HAP-1 (cell line): Measurements from ENCODE around the gene ZNF628.

Experiments
- DNase-seq, 2 experiments: peaks; one replicate each; pipeline ENCODE4 v3.0.0-alpha.2; 2016 to 2020; ENCODE audit warnings: low spot score in 2 of 2
- H3K27me3 ChIP-seq: fragments of 250-450 bp; sonication (Bioruptor Pico); 2 replicates; pipeline ENCODE4 v1.5.1; 2020; ENCODE audit warnings: low read depth, mild to moderate bottlenecking, moderate library complexity
- H3K36me3 ChIP-seq: fragments of 250-450 bp; sonication (Bioruptor Pico); replicated peaks from 2 replicates; pipeline ENCODE4 v1.5.1; 2020; ENCODE audit warnings: mild to moderate bottlenecking
- H3K4me1 ChIP-seq: fragments of 250-450 bp; sonication (Bioruptor Pico); 2 replicates; pipeline ENCODE4 v1.5.1; 2020; ENCODE audit warnings: mild to moderate bottlenecking
- H3K4me3 ChIP-seq: fragments of 250-450 bp; sonication (Bioruptor Pico); 2 replicates; pipeline ENCODE4 v1.5.1; 2020; ENCODE audit warnings: mild to moderate bottlenecking, moderate library complexity
- H3K9me3 ChIP-seq: fragments of 250-450 bp; sonication (Bioruptor Pico); 2 replicates; pipeline ENCODE4 v1.5.1; 2020; ENCODE audit warnings: mild to moderate bottlenecking, moderate library complexity
- in situ Hi-C: fragments of 300-500 bp; cut with MboI; formaldehyde crosslinking; loops from 3 replicates; pipeline ENCODE4 v1.14.3; 2020; ENCODE audit warnings: low sequenced_read_pairs, inconsistent platforms, mixed read lengths

Gene ZNF628

GRCh38 chr19:55465460-55466240 lies 10.8 kb upstream of the ZNF628 start:
- no peak for DNase-seq
- Histone ChIP-seq H3K36me3 (no peaks in the 10 kb centered on the region), H3K4me3 (no peak overlapping the region), H3K9me3 (no peaks in the 10 kb centered on the region), H3K4me1 (peaks cover 5% of the 10 kb centered on the region), H3K27me3 (no peaks in the 10 kb centered on the region)
- in situ Hi-C loops = no loop called here

GRCh38 chr19:55466241-55466614 lies 10.2 kb upstream of the ZNF628 start:
- Histone ChIP-seq H3K27me3 (no peaks in the 10 kb centered on the region), H3K4me1 (peaks cover 4% of the 10 kb centered on the region), H3K9me3 (no peaks in the 10 kb centered on the region), H3K4me3 (no peak overlapping the region), H3K36me3 (no peaks in the 10 kb centered on the region)
- DNase-seq = no peak
- in situ Hi-C loops = no loop called here

GRCh38 chr19:55467236-55468053 lies 9.0 kb upstream of the ZNF628 start:
- H3K9me3 ChIP-seq = no peaks in the 10 kb centered on the region
- H3K4me1 ChIP-seq = no peaks in the 10 kb centered on the region
- no peak overlapping the region for H3K4me3 ChIP-seq
- DNase-seq = peak in 1 of 2 experiments; percentile 77
- no peaks in the 10 kb centered on the region for H3K27me3 ChIP-seq
- in situ Hi-C loops = no loop called here
- no peaks in the 10 kb centered on the region for H3K36me3 ChIP-seq

- no peak overlapping the region for H3K4me3 ChIP-seq
- DNase-seq = no peak
- no peaks in the 10 kb centered on the region for H3K9me3 ChIP-seq
- in situ Hi-C loops = no loop called here
- H3K4me1 ChIP-seq = no peaks in the 10 kb centered on the region
- H3K36me3 ChIP-seq = no peaks in the 10 kb centered on the region
- no peaks in the 10 kb centered on the region for H3K27me3 ChIP-seq
Observed at GRCh38 chr19:55468054-55468393, 8.4 kb upstream of the ZNF628 start.

- H3K4me3 ChIP-seq = no peak overlapping the region
- H3K36me3 ChIP-seq = no peaks in the 10 kb centered on the region
- H3K9me3 ChIP-seq = no peaks in the 10 kb centered on the region
- H3K27me3 ChIP-seq = no peaks in the 10 kb centered on the region
- H3K4me1 ChIP-seq = peaks cover 8% of the 10 kb centered on the region
- DNase-seq = no peak
- in situ Hi-C loops = no loop called here
Observed at GRCh38 chr19:55471266-55471665, 5.2 kb upstream of the ZNF628 start.

GRCh38 chr19:55472463-55472862 lies 4.0 kb upstream of the ZNF628 start:
- Histone ChIP-seq H3K9me3 (no peaks in the 10 kb centered on the region), H3K27me3 (no peaks in the 10 kb centered on the region), H3K4me3 (no peak overlapping the region), H3K36me3 (no peaks in the 10 kb centered on the region), H3K4me1 (peaks cover 8% of the 10 kb centered on the region)
- in situ Hi-C loops = no loop called here
- DNase-seq = no peak

- DNase-seq = no peak
- in situ Hi-C loops = no loop called here
- Histone ChIP-seq H3K27me3 (no peaks in the 10 kb centered on the region), H3K9me3 (no peaks in the 10 kb centered on the region), H3K4me3 (no peak overlapping the region), H3K36me3 (no peaks in the 10 kb centered on the region), H3K4me1 (peaks cover 8% of the 10 kb centered on the region)
Observed at GRCh38 chr19:55473225-55474012, 3.0 kb upstream of the ZNF628 start.

- H3K27me3 ChIP-seq = no peaks in the 10 kb centered on the region
- no peaks in the 10 kb centered on the region for H3K9me3 ChIP-seq
- peaks cover 8% of the 10 kb centered on the region for H3K4me1 ChIP-seq
- no peak for DNase-seq
- H3K4me3 ChIP-seq = no peak overlapping the region
- in situ Hi-C loops = no loop called here
- H3K36me3 ChIP-seq = no peaks in the 10 kb centered on the region
Observed at GRCh38 chr19:55474269-55475265, 1.9 kb upstream of the ZNF628 start.

GRCh38 chr19:55477905-55478304 lies 1.5 kb downstream of the ZNF628 start:
- peaks cover 8% of the 10 kb centered on the region for H3K4me1 ChIP-seq
- DNase-seq = no peak
- in situ Hi-C loops = no loop called here
- 0 out of 2 replicates have a peak, but pooled peaks cover 3% of the 10 kb centered on the region for H3K36me3 ChIP-seq
- no peaks in the 10 kb centered on the region for H3K9me3 ChIP-seq
- no peaks in the 10 kb centered on the region for H3K27me3 ChIP-seq
- peak overlapping the region; percentile 49 for H3K4me3 ChIP-seq

- no peak for DNase-seq
- in situ Hi-C loops = no loop called here
- Histone ChIP-seq H3K4me3 (no peak overlapping the region), H3K27me3 (no peaks in the 10 kb centered on the region), H3K4me1 (peaks cover 8% of the 10 kb centered on the region), H3K9me3 (no peaks in the 10 kb centered on the region), H3K36me3 (0 out of 2 replicates have a peak, but pooled peaks cover 3% of the 10 kb centered on the region)
Observed at GRCh38 chr19:55478364-55478763, 1.9 kb downstream of the ZNF628 start.

- no peaks in the 10 kb centered on the region for H3K27me3 ChIP-seq
- in situ Hi-C loops = no loop called here
- no peak overlapping the region for H3K4me3 ChIP-seq
- no peaks in the 10 kb centered on the region for H3K9me3 ChIP-seq
- no peak for DNase-seq
- 0 out of 2 replicates have a peak, but pooled peaks cover 3% of the 10 kb centered on the region for H3K36me3 ChIP-seq
- H3K4me1 ChIP-seq = peaks cover 8% of the 10 kb centered on the region
Observed at GRCh38 chr19:55479045-55479444, 2.6 kb downstream of the ZNF628 start.

- Histone ChIP-seq H3K4me3 (no peak overlapping the region), H3K4me1 (peaks cover 11% of the 10 kb centered on the region), H3K36me3 (0 out of 2 replicates have a peak, but pooled peaks cover 3% of the 10 kb centered on the region), H3K27me3 (no peaks in the 10 kb centered on the region), H3K9me3 (no peaks in the 10 kb centered on the region)
- no peak for DNase-seq
- in situ Hi-C loops = no loop called here
Observed at GRCh38 chr19:55479451-55480230, 3.2 kb downstream of the ZNF628 start.
